ENCODE data around the gene ARHGEF9.
"Not testable (repeated sequence)": the region's sequence is repeated elsewhere in the genome, so short reads cannot be mapped to it uniquely, and the experiment has no call there.

Gene ARHGEF9

DNA sequence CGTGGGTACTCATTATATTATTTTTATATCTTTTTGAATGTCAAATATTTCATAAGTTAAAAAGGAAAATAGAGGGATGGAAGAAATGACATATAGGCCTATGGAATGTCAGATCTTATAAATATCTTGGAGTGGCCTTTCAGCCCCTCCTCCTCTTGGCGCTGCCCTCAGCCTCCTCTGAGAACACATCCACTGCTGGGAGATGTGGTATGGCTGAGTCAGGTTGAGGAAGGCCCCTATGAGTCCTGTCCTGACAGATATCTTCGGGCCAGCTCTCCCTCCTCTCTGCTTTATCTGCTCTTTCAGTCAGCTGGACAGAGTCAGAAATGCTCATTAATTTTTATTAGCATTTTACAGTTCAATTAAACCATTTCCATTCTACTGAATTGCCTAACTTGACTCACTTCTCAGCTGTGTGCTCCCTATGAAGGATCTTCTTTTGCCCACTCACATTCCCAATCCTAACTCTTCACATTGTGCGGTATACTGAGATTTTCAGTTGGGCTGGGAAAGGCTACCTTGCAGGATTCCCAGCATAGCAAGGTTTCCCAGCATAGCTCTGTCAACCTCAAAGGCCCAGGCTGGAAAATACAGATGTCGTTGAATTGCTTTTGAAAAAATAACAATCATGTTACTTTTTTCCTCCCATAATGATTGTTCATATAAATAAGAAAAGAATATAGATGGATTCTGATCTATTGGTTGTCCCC lies 128.0 kb downstream of the ARHGEF9 start:
- no peak for DNase-seq

DNA sequence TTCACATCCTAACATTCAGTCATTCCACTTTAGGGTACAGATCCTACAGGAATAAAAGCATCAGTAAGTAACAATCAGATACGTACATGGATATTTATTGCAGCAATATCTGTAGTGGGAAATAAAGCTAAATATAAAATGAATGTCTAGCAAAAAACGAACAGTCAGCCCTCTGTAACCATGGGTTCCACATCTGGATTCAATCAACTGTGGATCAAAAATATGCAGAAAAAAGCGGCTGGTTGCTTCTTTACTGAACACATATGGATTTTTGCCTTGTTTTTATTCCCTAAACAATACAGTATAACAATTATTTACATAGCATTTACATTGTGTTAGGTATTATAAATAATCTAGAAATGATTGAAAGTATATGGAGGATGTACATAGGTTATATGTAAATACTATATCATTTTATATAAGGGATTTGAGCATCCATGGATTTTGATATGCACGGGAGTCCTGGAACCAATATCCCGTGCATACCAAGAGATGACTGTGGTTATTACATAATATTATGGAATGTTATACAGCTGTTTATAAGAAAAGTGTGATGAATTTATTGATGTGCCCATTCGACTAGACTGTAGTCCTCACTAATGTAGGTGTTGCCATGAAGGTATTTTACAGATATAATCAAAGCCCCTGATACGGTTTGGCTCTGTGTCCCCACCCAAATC lies 132.8 kb downstream of the ARHGEF9 start:
- DNase-seq = no peak

DNA sequence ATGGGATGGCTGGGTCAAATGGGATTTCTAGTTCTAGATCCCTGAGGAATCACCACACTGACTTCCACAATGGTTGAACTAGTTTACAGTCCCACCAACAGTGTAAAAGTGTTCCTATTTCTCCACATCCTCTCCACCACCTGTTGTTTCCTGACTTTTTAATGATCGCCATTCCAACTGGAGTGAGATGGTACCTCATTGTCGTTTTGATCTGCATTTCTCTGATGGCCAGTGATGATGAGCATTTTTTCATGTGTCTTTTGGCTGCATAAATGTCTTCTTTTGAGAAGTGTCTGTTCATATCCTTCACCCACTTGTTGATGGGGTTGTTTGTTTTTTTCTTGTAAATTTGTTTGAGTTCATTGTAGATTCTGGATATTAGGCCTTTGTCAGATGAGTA lies 139.3 kb downstream of the ARHGEF9 start:
- DNase-seq = not testable (repeated sequence)

DNA sequence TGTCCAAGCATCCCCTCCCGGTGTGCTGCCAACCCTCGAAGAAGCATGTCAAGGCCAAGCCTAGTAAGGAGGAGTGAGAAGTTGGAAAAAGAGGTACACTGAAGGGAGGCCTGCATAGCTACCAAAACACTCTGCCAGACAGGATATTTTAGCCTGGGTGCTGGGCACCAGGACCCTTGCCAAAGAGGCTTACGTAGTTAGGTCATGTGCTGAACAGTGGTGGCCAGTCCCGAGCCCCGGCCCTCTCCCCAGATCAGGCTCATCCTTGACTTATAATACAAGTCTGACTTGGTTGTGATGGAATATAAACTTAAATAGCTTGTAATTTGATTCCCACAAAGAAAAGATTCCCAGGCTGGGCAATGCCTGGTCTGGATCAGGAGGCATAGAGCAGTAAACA lies 149.3 kb downstream of the ARHGEF9 start:
- DNase-seq = no peak

DNA sequence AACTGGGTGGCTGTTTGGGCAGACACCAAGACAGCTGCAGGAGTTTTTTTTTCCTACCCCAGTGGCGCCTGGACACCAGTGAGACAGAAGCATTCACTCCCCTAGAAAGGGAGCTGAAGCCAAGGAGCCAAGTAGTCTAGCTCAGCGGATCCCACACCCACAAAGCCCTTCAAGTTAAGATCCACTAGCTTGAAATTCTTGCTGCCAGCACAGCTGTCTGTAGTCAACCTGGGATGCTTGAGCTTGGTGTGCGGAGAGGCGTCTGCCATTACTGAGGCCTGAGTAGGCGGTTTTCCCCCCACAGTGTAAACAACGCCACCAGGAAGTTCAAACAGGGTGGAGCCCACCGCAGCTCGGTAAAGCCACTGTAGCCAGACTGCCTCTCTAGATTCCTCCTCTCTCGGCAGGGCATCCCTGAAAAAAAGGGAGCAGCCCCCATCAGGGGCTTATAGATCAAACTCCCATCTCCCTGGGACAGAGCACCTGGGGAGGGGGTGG lies 171.4 kb downstream of the ARHGEF9 start:
- DNase-seq = no peak

DNA sequence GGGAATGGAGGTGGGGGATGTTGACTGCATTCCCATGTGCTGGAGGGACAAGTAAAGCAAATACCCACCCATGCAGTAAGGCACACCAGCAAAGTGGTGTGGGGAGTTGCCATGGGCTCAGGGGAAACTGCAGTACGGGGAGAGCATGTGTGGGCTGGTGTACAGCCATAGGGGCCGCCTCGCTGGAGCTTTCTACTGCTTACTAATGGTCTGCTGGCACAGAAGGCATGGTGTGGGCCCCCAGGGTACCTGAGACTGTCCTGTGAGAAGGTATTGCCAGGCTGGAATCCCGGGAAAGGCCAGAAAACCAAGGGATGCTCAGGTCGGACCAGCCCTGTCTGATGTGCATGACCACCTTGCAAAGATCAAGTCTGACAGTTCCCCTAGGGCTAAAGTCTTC lies 199.1 kb downstream of the ARHGEF9 start:
- no peak for DNase-seq

All from right forelimb (tissue), 1 donor.